Esophagus squamous epithelium (tissue), 4 donors: ENCODE results near the gene TMEM41A.

ENCODE experiments used
- CTCF ChIP-seq, 6 experiments: fragments of 450-650 bp in 4 of 6; fragments of 200-600 bp in 2 of 6; sonication (generic) in 2 of 6; IDR thresholded peaks; one replicate each; pipeline ENCODE4 v1.5.1; 2016 to 2019; ENCODE audit warnings: antibody characterized with exemption in 6 of 6, mild to moderate bottlenecking in 4 of 6, moderate library complexity in 4 of 6
- POLR2A ChIP-seq, 4 donors: fragments of 450-650 bp; IDR thresholded peaks; one replicate each; pipeline ENCODE4 v1.6.1; 2017; ENCODE audit warnings: antibody characterized with exemption in 4 of 4, mild to moderate bottlenecking in 4 of 4, moderate library complexity in 3 of 4

GRCh38 chr3:185444329-185444728, 54.5 kb downstream of the TMEM41A start:
- TF ChIP-seq CTCF (IDR thresholded peaks at IDR 0.05) (no peak), POLR2A (IDR thresholded peaks at IDR 0.05) (no peak)
